NCI-H2107 treated with DMSO at 0.1 percent for 48 hours (cell line): Measurements from ENCODE around the gene ALDH8A1.

Experiments used
- DNase-seq: peaks from one replicate; lab custom pipeline; 2025; ENCODE audit not compliant: unreplicated experiment; lab: John Stamatoyannopoulos, UW

The ALDH8A1 gene

GRCh38 chr6:134949927-134950326, at the start of gene ALDH8A1:
Gene ALDH8A1 (minus strand): TSS chr6:134950101. CDS start chr6:134950053, 48 bp downstream.
- no peak for DNase-seq

GRCh38 chr6:134999107-134999506, 49.2 kb upstream of the ALDH8A1 start:
- DNase-seq = no peak

GRCh38 chr6:134997133-134997995, 47.5 kb upstream of the ALDH8A1 start:
- DNase-seq = no peak

- no peak for DNase-seq
Observed at GRCh38 chr6:134995536-134995935, 45.6 kb upstream of the ALDH8A1 start.

- no peak for DNase-seq
Observed at GRCh38 chr6:134994431-134994830, 44.5 kb upstream of the ALDH8A1 start.

GRCh38 chr6:134992155-134992554, 42.3 kb upstream of the ALDH8A1 start:
- DNase-seq = no peak

- DNase-seq = no peak
Observed at GRCh38 chr6:134990262-134990661, 40.4 kb upstream of the ALDH8A1 start.

GRCh38 chr6:134984821-134985220, 34.9 kb upstream of the ALDH8A1 start:
- no peak for DNase-seq

- no peak for DNase-seq
Observed at GRCh38 chr6:134983823-134984222, 33.9 kb upstream of the ALDH8A1 start.

GRCh38 chr6:134982161-134982560, 32.3 kb upstream of the ALDH8A1 start:
- DNase-seq = no peak

- no peak for DNase-seq
Observed at GRCh38 chr6:134980846-134981245, 30.9 kb upstream of the ALDH8A1 start.

GRCh38 chr6:134979142-134979541, 29.2 kb upstream of the ALDH8A1 start:
- DNase-seq = no peak

GRCh38 chr6:134974370-134974769, 24.5 kb upstream of the ALDH8A1 start:
- DNase-seq = no peak

GRCh38 chr6:134967711-134968110, 17.8 kb upstream of the ALDH8A1 start:
- DNase-seq = no peak

GRCh38 chr6:134964451-134965203, 14.7 kb upstream of the ALDH8A1 start:
- DNase-seq = no peak

GRCh38 chr6:134962421-134962820, 12.5 kb upstream of the ALDH8A1 start:
- no peak for DNase-seq

GRCh38 chr6:134961366-134961765, 11.5 kb upstream of the ALDH8A1 start:
- no peak for DNase-seq

GRCh38 chr6:134959603-134960002, 9.7 kb upstream of the ALDH8A1 start:
- no peak for DNase-seq

- DNase-seq = no peak
Observed at GRCh38 chr6:134956676-134957075, 6.8 kb upstream of the ALDH8A1 start.

- DNase-seq = no peak
Observed at GRCh38 chr6:134956032-134956431, 6.1 kb upstream of the ALDH8A1 start.

- no peak for DNase-seq
Observed at GRCh38 chr6:134954272-134955000, 4.5 kb upstream of the ALDH8A1 start.
